K562 (cell line): ENCODE results near the gene IL17RB. TPM values are rescaled to one million over a fixed set of nuclear protein-coding genes. Genes with fewer than 3 reads are reported as not detected.

Source experiments
- BRF1 ChIP-seq: IDR thresholded peaks from 3 replicates; pipeline ENCODE4 v1.6.1; 2011; ENCODE audit warnings: borderline replicate concordance, mild to moderate bottlenecking; ENCODE audit not compliant: insufficient read length; ENCODE audit errors: extremely low read depth
- CSDE1 ChIP-seq, 2 experiments: fragments of 450-650 bp; IDR thresholded peaks; 2 replicates each; pipeline ENCODE4 v1.6.1; 2016; ENCODE audit warnings: mild to moderate bottlenecking in 1 of 2
- GABPA ChIP-seq: fragments of 200-800 bp; sonication (Bioruptor generic); conservative IDR thresholded peaks from 2 replicates; pipeline ENCODE4 v1.6.1; 2016; ENCODE audit warnings: low read depth, missing genetic modification characterization, missing compliant biosample characterization
- GTF2E2 ChIP-seq: fragments of 200-800 bp; sonication (Bioruptor generic); IDR thresholded peaks from 2 replicates; pipeline ENCODE4 v1.6.1; 2016; ENCODE audit warnings: missing genetic modification characterization, missing compliant biosample characterization
- JUN ChIP-seq, 2 experiments: sonication (generic) in 1 of 2; formaldehyde crosslinking in 1 of 2; IDR thresholded peaks; 2 replicates each; pipeline versions ENCODE4 v1.6.1 to v1.8.0; 2012 to 2022; ENCODE audit warnings: borderline replicate concordance in 2 of 2, mild to moderate bottlenecking in 2 of 2, improper control_type of control experiment in 1 of 2, low read depth in 1 of 2, low read length in 1 of 2, missing genetic modification reagents in 1 of 2
- MAFF ChIP-seq: IDR thresholded peaks from 2 replicates; pipeline ENCODE4 v1.6.1; 2012; ENCODE audit warnings: low read length, improper control_type of control experiment
- NFIC ChIP-seq: fragments of 450-650 bp; IDR thresholded peaks from 2 replicates; pipeline ENCODE4 v1.6.1; 2017; ENCODE audit warnings: mild to moderate bottlenecking, inconsistent platforms
- PRDM10 ChIP-seq: fragments of 450-650 bp; IDR thresholded peaks from 2 replicates; pipeline ENCODE4 v1.6.1; 2018; ENCODE audit not compliant: partially characterized antibody
- TAF9B ChIP-seq: fragments of 450-650 bp; IDR thresholded peaks from 2 replicates; pipeline ENCODE4 v1.6.1; 2018; ENCODE audit warnings: mild to moderate bottlenecking; ENCODE audit not compliant: partially characterized antibody
- TCF15 ChIP-seq: fragments of 250-450 bp; sonication (Bioruptor Pico); IDR thresholded peaks from 2 replicates; pipeline ENCODE4 v1.8.0; 2022; ENCODE audit warnings: moderate library complexity, mild to moderate bottlenecking, inconsistent platforms
- TEAD4 ChIP-seq, 2 experiments: sonication (generic) in 1 of 2; formaldehyde crosslinking in 1 of 2; IDR thresholded peaks; 2 replicates each; pipeline versions ENCODE4 v1.6.1 to v1.8.0; 2012 to 2022; ENCODE audit warnings: borderline replicate concordance in 1 of 2, inconsistent platforms in 1 of 2, low read length in 1 of 2, mild to moderate bottlenecking in 1 of 2, missing genetic modification reagents in 1 of 2
- TFAP4 ChIP-seq: sonication (generic); formaldehyde crosslinking; IDR thresholded peaks from 2 replicates; pipeline ENCODE4 v1.8.0; 2022; ENCODE audit warnings: missing genetic modification reagents, mild to moderate bottlenecking, moderate library complexity, borderline replicate concordance
- ZNF146 ChIP-seq: IDR thresholded peaks from one replicate; pipeline ENCODE4 v1.6.1; 2018; ENCODE audit warnings: missing compliant biosample characterization; ENCODE audit not compliant: unreplicated experiment
- ZNF347 ChIP-seq: fragments of 450-650 bp; formaldehyde crosslinking; IDR thresholded peaks from 2 replicates; pipeline ENCODE4 v1.4.0; 2020; ENCODE audit warnings: low read depth, mild to moderate bottlenecking, moderate library complexity
- ZNF740 ChIP-seq, 3 experiments: fragments of 200-800 bp in 1 of 3; sonication (Bioruptor generic) in 1 of 3; sonication (generic) in 1 of 3; formaldehyde crosslinking in 1 of 3; IDR thresholded peaks; 2 replicates each; pipeline versions ENCODE4 v1.6.1 to v1.8.0; 2016 to 2022; ENCODE audit warnings: mild to moderate bottlenecking in 2 of 3, missing compliant biosample characterization in 2 of 3, missing genetic modification characterization in 2 of 3, missing genetic modification reagents in 1 of 3
- polyA plus RNA-seq, 8 experiments: library from polyadenylated mRNA; depleted of rRNA in 4 of 8; stranded (reverse) in 5 of 8; unstranded in 3 of 8; fragments of >200 nt; fragmentation: Nextera tagmentation in 2 of 8; fragmentation: Illumina TruSeq in 1 of 8; extraction: Ambion mirVana in 2 of 8; extraction: Trizol in 1 of 8; gene quantifications; 2 replicates each; pipeline versions ENCODE4 v1.2.1 to v1.2.3, GENCODE V29; 2011 to 2014; ENCODE audit warnings: inconsistent platforms in 1 of 8, missing spikeins in 1 of 8
- total RNA-seq, 7 experiments: library from RNA; depleted of rRNA in 6 of 7; stranded (reverse); fragments of >200 nt in 6 of 7; fragmentation: Illumina TruSeq in 2 of 7; extraction: Trizol in 2 of 7; gene quantifications; 2 replicates each; pipeline versions ENCODE4 v1.2.1 to v1.2.3, GENCODE V29; 2011 to 2021; ENCODE audit warnings: low replicate concordance in 1 of 7
- TF ChIP-seq, protein P1 (sequence below): conservative IDR thresholded peaks from 2 replicates; pipeline ENCODE4 v1.6.1; 2011; ENCODE audit warnings: low read depth, mild to moderate bottlenecking, low read length; ENCODE audit not compliant: control insufficient read depth

IL17RB gene
- total and polyA plus RNA-seq, 9 of the 15 experiments (the other 6 are each of a cell fraction or from before 2014, with no cell fraction given) = 1.1 to 4.1 (median 1.7) TPM

DNA sequence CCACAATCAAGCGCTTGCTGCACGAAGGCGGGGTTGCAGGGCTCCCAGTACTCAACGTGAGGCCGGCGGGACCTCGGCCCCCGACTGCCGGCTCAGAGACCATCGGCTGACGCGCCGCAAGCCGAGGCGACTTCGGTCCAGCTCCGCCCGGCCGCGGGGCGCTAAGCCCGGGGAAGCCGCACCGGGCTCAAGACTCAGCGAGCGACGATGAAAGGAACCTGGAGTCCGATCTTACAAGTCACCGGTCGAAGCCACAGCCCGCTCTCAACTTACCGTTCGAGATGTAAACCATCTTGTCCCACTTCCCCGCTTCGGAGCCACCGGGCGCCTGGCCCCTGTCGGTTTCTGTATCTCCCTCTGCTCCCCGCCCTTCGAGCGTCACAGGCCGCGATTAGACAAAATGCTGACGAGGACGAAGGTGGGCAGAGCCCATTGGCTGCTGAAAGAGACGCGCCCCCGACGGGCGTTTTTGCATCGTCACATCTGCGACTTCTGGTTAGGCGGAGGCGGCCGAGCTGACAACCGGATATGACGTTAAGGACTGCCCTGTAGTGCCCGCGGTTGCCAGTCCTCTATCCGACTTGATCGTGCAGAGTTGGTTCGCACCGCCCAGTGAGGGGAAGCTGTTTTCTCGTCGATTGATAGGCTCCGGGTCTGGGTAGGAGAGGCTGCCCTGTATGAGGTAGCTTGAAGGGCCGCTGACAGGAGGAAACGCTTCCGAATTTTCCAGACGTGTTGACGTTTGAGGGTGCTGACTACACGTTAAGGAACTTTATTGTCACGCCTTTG is 45.3 kb downstream of the IL17RB start, which contains the start of gene SELENOK (continued):
- TF ChIP-seq JUN (IDR thresholded peaks at IDR 0.05; ENCODE audit: borderline replicate concordance, low read depth, low read length) (0 out of 2 replicates have a peak, but pooled peaks have one; percentile 9), JUN (CRISPR knock-in tag; IDR thresholded peaks at IDR 0.05; ENCODE audit: borderline replicate concordance) (no peak), MAFF (peak; percentile 62), GTF2E2 (tag) (0 out of 2 replicates have a peak, but pooled peaks have one; percentile 53), TCF15 (CRISPR knock-in tag) (no peak), BRF1 (no peak), CSDE1 (IDR thresholded peaks at IDR 0.05) (peak in 1 of 2 experiments; percentile 60; a peak in 2 of 4 replicates), TFAP4 (peak; percentile 72; the same call in 1 of the 2 replicates), TAF9B (peak; percentile 67), PRDM10 (peak; percentile 18), GABPA (peak; percentile 94), NFIC (0 out of 2 replicates have a peak, but pooled peaks have one; percentile 23), ZNF740 (CRISPR knock-in tag; IDR thresholded peaks at IDR 0.05) (no peak), ZNF740 (tag; IDR thresholded peaks at IDR 0.05) (no peak), TEAD4 (IDR thresholded peaks at IDR 0.05; ENCODE audit: low read length) (no peak), TEAD4 (CRISPR knock-in tag; IDR thresholded peaks at IDR 0.05; ENCODE audit: borderline replicate concordance) (no peak), ZNF347 (CRISPR knock-in tag) (no peak), ZNF146 (CRISPR knock-in tag) (no peak)
- TF ChIP-seq, protein P1, sequence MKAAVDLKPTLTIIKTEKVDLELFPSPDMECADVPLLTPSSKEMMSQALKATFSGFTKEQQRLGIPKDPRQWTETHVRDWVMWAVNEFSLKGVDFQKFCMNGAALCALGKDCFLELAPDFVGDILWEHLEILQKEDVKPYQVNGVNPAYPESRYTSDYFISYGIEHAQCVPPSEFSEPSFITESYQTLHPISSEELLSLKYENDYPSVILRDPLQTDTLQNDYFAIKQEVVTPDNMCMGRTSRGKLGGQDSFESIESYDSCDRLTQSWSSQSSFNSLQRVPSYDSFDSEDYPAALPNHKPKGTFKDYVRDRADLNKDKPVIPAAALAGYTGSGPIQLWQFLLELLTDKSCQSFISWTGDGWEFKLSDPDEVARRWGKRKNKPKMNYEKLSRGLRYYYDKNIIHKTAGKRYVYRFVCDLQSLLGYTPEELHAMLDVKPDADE = 0 out of 2 replicates have a peak, but pooled peaks have one; percentile 57
